ENCODE data around the gene FANCE.

FANCE gene

GRCh38 chr6:35497571-35498421 is 45.7 kb downstream of the FANCE start:
- H3K9me2 ChIP-seq (replicated peaks; ENCODE audit: insufficient read depth, low read length) = no peaks in the 10 kb centered on the region
- no peaks in the 10 kb centered on the region for H3K9me3 ChIP-seq (ENCODE audit: insufficient read depth, low read length)
- no peaks in the 10 kb centered on the region for H3K27me3 ChIP-seq (ENCODE audit: low read length)
- peak overlapping the region; percentile 63 for H3K4me3 ChIP-seq (ENCODE audit: insufficient read depth, low read length, poor library complexity, severe bottlenecking)
- peak overlapping the region; percentile 88 for H2AFZ ChIP-seq (ENCODE audit: low read depth, low read length, severe bottlenecking)
- TF ChIP-seq CTCF (IDR thresholded peaks at IDR 0.05; ENCODE audit: insufficient read depth, low read length, poor library complexity, severe bottlenecking) = no peak
- TF ChIP-seq EZH2phosphoT487 (conservative IDR thresholded peaks at IDR 0.05; ENCODE audit: low read length) = no peak
- no peaks in the 10 kb centered on the region for H3K79me2 ChIP-seq (ENCODE audit: insufficient read depth, low read length)
- peak overlapping the region; percentile 54 for H3K9ac ChIP-seq (ENCODE audit: low read length)
- H3K4me2 ChIP-seq (ENCODE audit: low read depth, low read length, poor library complexity, severe bottlenecking) = peak overlapping the region; percentile 67
- no peaks in the 10 kb centered on the region for H3F3A ChIP-seq (ENCODE audit: insufficient read depth)
- H3K36me3 ChIP-seq (ENCODE audit: low read length) = no peaks in the 10 kb centered on the region
- no peak overlapping the region for H3K27ac ChIP-seq (ENCODE audit: low read depth, low read length)
- no peaks in the 10 kb centered on the region for H4K20me1 ChIP-seq (ENCODE audit: low read depth, low read length)

- Histone ChIP-seq H4K20me1 (ENCODE audit: low read depth, low read length) (no peaks in the 10 kb centered on the region), H3K9ac (ENCODE audit: low read length) (no peak overlapping the region), H3F3A (ENCODE audit: insufficient read depth) (no peaks in the 10 kb centered on the region), H3K27me3 (ENCODE audit: low read length) (no peaks in the 10 kb centered on the region), H3K4me3 (ENCODE audit: insufficient read depth, low read length, poor library complexity, severe bottlenecking) (no peak overlapping the region), H2AFZ (ENCODE audit: low read depth, low read length, severe bottlenecking) (no peak overlapping the region), H3K9me2 (replicated peaks; ENCODE audit: insufficient read depth, low read length) (no peaks in the 10 kb centered on the region), H3K36me3 (ENCODE audit: low read length) (no peaks in the 10 kb centered on the region), H3K79me2 (ENCODE audit: insufficient read depth, low read length) (no peaks in the 10 kb centered on the region), H3K27ac (ENCODE audit: low read depth, low read length) (no peak overlapping the region), H3K9me3 (ENCODE audit: insufficient read depth, low read length) (no peaks in the 10 kb centered on the region), H3K4me2 (ENCODE audit: low read depth, low read length, poor library complexity, severe bottlenecking) (no peak overlapping the region)
- TF ChIP-seq CTCF (IDR thresholded peaks at IDR 0.05; ENCODE audit: insufficient read depth, low read length, poor library complexity, severe bottlenecking) (no peak), EZH2phosphoT487 (conservative IDR thresholded peaks at IDR 0.05; ENCODE audit: low read length) (no peak)
Observed at GRCh38 chr6:35498422-35499067, 46.4 kb downstream of the FANCE start.

- Histone ChIP-seq H3K79me2 (ENCODE audit: insufficient read depth, low read length) (no peaks in the 10 kb centered on the region), H3K27me3 (ENCODE audit: low read length) (no peaks in the 10 kb centered on the region), H3K9me3 (ENCODE audit: insufficient read depth, low read length) (no peaks in the 10 kb centered on the region), H3K9ac (ENCODE audit: low read length) (no peak overlapping the region), H2AFZ (ENCODE audit: low read depth, low read length, severe bottlenecking) (no peak overlapping the region), H3K4me2 (ENCODE audit: low read depth, low read length, poor library complexity, severe bottlenecking) (no peak overlapping the region), H3K27ac (ENCODE audit: low read depth, low read length) (no peak overlapping the region), H3K36me3 (ENCODE audit: low read length) (no peaks in the 10 kb centered on the region), H3K9me2 (replicated peaks; ENCODE audit: insufficient read depth, low read length) (no peaks in the 10 kb centered on the region), H4K20me1 (ENCODE audit: low read depth, low read length) (no peaks in the 10 kb centered on the region), H3F3A (ENCODE audit: insufficient read depth) (no peaks in the 10 kb centered on the region), H3K4me3 (ENCODE audit: insufficient read depth, low read length, poor library complexity, severe bottlenecking) (no peak overlapping the region)
- no peak for TF ChIP-seq EZH2phosphoT487 (conservative IDR thresholded peaks at IDR 0.05; ENCODE audit: low read length)
- TF ChIP-seq CTCF (IDR thresholded peaks at IDR 0.05; ENCODE audit: insufficient read depth, low read length, poor library complexity, severe bottlenecking) = no peak
Observed at GRCh38 chr6:35499372-35499771, 47.2 kb downstream of the FANCE start.

All from SU-DHL-6 (cell line).